ENCODE results near the gene MCM3AP.

Gene MCM3AP

DNA sequence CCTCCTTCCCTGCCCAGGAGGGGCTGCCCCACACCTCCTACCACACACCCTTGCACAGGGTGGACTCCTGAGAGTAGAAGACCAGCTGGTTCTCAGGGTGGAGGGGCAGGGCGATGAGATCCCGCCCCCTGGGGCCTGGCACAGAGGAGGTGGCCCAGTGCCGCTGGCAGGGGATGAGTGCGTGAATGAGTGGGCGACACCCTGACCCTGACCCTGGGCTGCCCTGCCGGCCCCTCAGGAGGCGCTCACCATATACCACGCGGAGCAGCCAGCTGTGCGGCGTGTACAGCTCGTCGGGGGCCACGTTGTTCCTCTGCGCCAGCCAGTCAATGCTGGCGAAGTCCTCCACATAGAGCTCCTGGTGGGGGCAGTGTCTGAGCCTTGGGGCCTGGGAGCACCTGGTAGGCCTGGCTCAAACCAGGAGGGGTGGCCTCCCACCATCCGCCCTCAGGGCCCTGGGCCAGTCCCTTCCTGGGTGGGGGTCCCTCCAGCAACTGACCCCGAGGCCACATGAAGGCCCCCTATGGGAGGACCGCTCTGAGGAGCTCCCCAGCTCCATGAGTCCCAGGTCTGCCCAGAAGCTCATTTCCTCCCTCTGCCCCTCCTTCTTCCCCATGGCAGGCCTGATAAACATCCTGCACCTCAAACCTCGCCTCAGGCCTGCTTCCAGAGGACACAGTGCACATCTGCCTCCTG lies 69.8 kb downstream of the MCM3AP start:
- no peak for DNase-seq

- no peak for DNase-seq
Measured at GRCh38 chr21:46214478-46215340, 70.7 kb downstream of the MCM3AP start.

GRCh38 chr21:46213620-46214286 lies 71.7 kb downstream of the MCM3AP start:
- no peak for DNase-seq

- DNase-seq: no peak
Measured at GRCh38 chr21:46212721-46213484, 72.5 kb downstream of the MCM3AP start.

DNA sequence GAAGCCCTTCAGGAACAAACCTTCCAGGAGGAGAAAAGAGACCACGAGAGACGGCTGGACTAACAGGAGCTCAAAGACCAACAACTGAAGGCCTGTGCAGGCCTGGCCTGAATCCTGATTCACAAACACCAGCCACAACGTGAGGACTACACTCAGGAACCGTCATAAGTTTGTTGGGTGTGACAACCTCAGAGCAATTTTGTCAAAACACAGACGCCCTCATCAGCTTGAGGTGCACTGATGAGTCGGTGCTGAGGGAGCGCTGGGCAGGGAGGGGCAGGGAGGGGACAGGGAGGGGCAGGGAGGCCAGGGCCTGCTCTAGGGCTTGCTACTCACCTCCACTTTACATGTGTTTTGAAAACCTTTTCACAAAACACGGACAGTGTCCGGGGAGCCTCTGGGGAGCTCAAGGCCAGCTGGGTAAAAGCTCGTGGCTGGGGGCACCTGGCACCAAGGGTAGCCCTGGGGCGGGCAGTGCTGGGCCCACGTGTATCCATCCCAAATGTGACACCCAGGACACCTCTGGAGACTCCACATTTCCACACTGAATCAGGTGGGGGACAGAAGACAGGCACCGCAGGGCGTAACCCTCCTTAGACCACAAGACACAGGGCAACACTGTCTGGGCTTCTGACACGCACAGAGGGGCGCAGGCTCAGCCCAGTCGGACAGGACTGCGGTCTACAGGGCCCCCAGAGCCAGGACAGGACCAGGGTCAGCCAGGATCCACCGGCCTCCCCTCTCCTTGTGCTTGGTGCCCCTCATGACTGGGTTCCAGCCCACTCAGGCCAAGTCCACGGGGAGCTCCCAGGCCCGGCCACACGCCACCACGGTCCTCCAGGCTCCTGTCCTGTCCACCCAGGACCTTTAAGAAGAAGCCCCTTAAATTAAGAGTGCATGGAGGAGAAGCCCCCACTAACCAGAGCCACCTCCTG lies 73.4 kb downstream of the MCM3AP start:
- DNase-seq: no peak

DNA sequence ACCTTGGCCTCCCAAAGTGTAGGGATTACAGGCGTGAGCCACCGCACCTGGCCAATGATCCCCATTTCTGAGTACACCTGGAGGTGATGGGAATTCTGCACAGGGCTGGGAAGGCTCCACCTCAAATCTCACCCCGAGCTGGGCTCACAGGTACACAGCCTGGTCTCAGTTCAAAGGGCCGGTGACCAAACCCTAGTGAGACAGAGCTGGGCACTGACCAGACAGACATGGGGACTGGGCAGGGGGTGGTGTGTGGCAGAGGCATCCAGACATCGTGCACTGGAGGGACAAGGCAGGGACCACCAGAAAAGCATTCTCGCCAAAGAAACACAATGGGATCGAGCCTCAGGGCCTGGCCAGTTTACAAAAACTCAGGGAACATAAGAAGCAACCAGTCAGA lies 74.0 kb downstream of the MCM3AP start:
- no peak for DNase-seq

- DNase-seq: no peak
Measured at GRCh38 chr21:46210378-46211136, 74.9 kb downstream of the MCM3AP start.

- DNase-seq: no peak
Measured at GRCh38 chr21:46208761-46209721, 76.4 kb downstream of the MCM3AP start.

DNA sequence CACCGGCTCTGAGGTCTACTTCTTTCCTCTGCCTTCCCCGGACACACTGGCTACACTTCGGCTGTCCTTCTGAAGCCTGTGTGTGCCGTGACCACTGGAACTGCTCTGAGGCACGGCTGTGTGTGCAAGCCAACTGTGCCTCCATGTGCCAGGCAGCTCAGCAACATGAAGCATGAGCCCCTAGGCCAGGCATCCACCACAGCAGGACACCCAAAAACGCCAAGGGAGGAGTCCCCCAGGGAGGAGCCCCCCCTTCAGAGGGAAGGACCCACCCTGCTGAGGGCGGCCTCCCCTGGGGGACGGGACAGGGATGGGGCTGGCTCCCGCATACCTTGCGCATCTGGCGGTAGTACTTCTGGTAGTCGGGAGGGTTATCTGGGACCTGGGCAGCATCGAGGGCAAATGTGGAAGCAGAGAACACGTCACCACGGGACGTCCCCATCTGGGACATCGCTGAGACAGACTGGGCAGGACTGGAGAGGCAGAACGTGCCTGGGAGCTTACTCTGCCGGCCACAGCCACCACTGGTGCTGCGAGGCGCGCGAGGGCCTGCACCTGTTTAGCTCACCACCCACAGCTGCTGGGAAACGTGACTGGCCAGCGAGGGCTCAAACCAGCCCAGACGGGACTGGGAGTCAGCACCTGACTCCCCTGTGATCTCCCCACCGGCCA lies 77.4 kb downstream of the MCM3AP start:
- no peak for DNase-seq

DNA sequence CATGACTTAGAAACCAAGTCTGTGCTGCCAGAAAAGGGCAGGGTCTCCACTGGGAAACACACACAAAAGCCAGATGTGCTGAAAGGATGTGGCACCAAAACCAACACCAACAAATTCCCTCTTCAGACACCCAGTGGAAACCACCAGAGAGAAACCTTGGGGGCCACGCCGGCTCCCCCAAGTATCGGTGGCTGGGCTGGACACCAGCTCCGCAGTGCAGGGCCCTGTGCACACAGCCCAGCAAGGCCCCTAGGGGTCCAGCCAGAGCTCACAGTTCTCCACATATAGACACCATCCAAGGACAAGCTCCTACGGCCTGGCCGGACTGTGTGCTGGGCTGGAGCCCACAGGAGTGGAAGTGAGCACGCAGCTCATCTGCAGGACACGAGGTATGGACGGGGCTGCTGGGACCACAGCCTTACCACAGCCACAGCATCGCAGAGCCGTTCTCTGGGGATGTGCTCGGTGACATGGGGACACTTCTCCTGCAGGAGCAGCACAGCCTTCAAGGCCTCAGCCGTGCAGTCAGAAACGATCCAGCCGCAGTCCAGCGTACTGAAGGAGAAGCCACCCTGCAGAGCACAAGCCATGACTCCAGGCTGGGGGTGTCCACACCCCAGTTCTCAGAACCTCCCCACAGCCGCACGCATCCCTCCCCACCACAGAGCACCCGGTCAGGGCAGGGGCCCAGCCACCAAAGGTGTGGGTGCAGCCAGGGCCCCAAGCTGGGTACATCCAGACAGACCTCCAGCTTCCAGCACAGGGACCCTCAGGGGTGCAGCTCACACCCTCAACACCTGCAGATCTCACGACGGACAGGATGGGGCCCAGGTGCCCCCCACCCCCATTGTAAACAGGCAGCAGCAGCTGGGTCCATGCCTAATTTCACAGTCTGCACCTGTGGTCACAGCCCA lies 78.1 kb downstream of the MCM3AP start:
- DNase-seq: no peak

DNA sequence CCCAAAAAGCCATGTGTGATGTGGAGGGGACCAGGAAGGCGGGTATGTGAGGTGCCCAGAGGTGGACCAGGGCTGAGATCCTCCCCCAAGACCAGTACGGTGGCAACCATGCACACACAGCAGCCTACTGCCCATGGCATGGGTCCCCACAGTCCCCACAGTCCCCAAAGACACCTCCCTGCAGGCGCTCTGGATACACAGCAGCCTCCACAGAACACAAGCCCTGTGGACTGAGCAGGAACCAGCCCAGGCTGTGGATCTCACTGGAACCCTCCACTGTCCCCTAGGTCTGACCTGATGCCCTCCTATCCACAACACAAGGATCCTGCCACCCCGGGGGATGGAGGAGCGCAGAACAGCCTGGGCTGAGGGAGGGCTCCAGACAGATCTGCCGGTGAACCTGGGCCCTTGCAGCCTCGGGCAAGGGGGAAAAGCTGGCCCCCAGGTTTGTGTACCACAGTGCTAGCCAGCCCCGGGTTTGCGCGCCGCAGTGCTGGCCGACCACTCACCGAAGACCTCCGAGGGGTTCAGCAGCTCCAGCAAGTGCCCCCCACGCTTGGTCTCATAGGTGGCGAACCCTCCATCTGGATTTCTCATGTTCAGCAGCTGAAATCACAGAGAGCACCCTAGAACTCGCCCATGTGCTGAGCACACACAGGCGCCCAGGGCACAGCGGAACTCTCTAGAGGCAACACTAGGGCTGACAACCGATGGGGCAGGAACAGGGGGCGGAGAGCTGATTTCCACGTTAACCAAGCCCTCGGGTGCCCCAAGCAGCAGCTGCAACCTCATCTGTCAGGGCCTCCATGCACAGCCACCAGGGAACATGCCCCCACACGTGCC lies 79.0 kb downstream of the MCM3AP start:
- DNase-seq: no peak

DNA sequence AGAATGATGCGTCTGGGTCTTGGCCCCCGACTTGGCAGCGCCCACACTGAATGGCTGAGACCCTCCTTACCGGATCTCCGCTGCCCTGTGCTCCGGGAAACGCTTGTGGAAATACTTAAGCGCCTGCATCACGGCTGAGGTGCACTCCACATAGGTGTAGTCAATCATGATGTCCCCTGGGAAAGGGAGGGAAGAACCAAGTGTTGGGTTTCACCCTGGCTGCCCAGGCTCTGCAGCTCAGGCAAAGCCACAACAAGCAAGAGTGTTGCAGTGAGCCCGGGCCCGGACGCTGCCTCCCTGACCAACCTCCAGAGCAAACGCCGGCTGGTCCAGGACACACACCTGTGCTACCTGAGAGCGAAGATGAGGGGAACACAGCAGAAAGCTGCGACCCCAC lies 79.6 kb downstream of the MCM3AP start:
- DNase-seq: no peak

GRCh38 chr21:46205166-46205565 lies 80.2 kb downstream of the MCM3AP start:
- DNase-seq: no peak

- no peak for DNase-seq
Measured at GRCh38 chr21:46203203-46203600, 82.2 kb downstream of the MCM3AP start.

DNA sequence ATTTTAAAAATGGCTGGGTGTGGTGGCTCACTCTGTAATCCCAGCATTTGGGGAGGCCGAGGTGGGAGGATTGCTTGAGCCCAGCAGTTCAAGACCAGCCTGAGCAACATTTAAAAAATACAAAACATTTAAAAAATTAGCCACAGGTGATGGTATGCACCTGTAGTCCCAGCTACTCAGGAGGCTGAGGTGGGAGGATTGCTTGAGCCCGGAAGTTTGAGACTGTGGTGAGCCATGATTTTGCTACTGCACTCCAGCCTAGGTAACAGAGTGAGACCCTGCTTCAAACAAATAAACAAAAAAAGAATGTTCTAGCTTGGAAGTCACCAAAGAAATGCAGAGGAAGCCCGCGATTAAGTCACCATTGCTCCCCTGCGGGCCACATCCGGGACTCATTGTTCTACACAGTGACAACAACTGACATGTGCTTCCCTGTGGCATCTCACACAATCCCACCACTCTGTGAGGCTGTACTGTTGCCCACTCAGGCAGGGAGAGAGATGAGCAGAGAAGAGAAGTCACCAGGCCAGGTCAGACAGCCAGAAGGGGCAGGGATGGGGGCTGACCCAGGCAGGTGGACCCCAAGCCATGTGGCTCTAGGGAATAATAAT lies 82.7 kb downstream of the MCM3AP start:
- DNase-seq: no peak

Measured in activated CD4-positive, alpha-beta T cell treated with anti-CD3 and anti-CD28 coated beads for 48 hours (primary cell).